ENCODE measurements around the gene OR5J2.
"Not testable (repeated sequence)": the region's sequence is repeated elsewhere in the genome, so short reads cannot be mapped to it uniquely, and the experiment has no call there.

OR5J2 gene

GRCh38 chr11:56176318-56176717 lies at the start of gene OR5J2:
Gene OR5J2 (plus strand): TSS chr11:56176618. CDS start chr11:56176618, 0 bp downstream.
- DNase-seq (ENCODE audit: low read depth in 1 of 2, low spot score in 1 of 2) = no peak

- no peak for DNase-seq (ENCODE audit: low read depth in 1 of 2, low spot score in 1 of 2)
These were observed 36.2 kb upstream of the OR5J2 start, which contains the start of gene OR8J3 for GRCh38 chr11:56140151-56140661. Gene OR8J3 (minus strand): TSS chr11:56140201. CDS start chr11:56137718, 2,483 bp downstream.

- DNase-seq (ENCODE audit: low read depth in 1 of 2, low spot score in 1 of 2) = not testable (repeated sequence)
These were observed 32.7 kb upstream of the OR5J2 start for GRCh38 chr11:56143681-56144080.

GRCh38 chr11:56151376-56151775 lies 25.0 kb upstream of the OR5J2 start:
- DNase-seq (ENCODE audit: low read depth in 1 of 2, low spot score in 1 of 2) = no peak

- DNase-seq (ENCODE audit: low read depth in 1 of 2, low spot score in 1 of 2) = no peak
These were observed 24.1 kb upstream of the OR5J2 start for GRCh38 chr11:56152333-56152732.

- no peak for DNase-seq (ENCODE audit: low read depth in 1 of 2, low spot score in 1 of 2)
These were observed 16.2 kb upstream of the OR5J2 start, which contains the start of gene OR8K5 for GRCh38 chr11:56160217-56160616. Gene OR8K5 (minus strand): TSS chr11:56160317. CDS start chr11:56160317, 0 bp downstream.

- DNase-seq (ENCODE audit: low read depth in 1 of 2, low spot score in 1 of 2) = no peak
These were observed 12.6 kb upstream of the OR5J2 start for GRCh38 chr11:56163804-56164203.

- DNase-seq (ENCODE audit: low read depth in 1 of 2, low spot score in 1 of 2) = no peak
These were observed 4.1 kb upstream of the OR5J2 start for GRCh38 chr11:56172256-56172830.

GRCh38 chr11:56183459-56183858 lies 7.0 kb downstream of the OR5J2 start:
- DNase-seq (ENCODE audit: low read depth in 1 of 2, low spot score in 1 of 2) = no peak

- no peak for DNase-seq (ENCODE audit: low read depth in 1 of 2, low spot score in 1 of 2)
These were observed 12.2 kb downstream of the OR5J2 start for GRCh38 chr11:56188602-56189001.

- no peak for DNase-seq (ENCODE audit: low read depth in 1 of 2, low spot score in 1 of 2)
These were observed 20.3 kb downstream of the OR5J2 start for GRCh38 chr11:56196705-56197104.

GRCh38 chr11:56197367-56197766 lies 20.9 kb downstream of the OR5J2 start:
- DNase-seq (ENCODE audit: low read depth in 1 of 2, low spot score in 1 of 2) = no peak

GRCh38 chr11:56207790-56208189 lies 31.4 kb downstream of the OR5J2 start:
- no peak for DNase-seq (ENCODE audit: low read depth in 1 of 2, low spot score in 1 of 2)

- no peak for DNase-seq (ENCODE audit: low read depth in 1 of 2, low spot score in 1 of 2)
These were observed 38.1 kb downstream of the OR5J2 start for GRCh38 chr11:56214537-56214936.

GRCh38 chr11:56219735-56220134 lies 43.3 kb downstream of the OR5J2 start:
- DNase-seq (ENCODE audit: low read depth in 1 of 2, low spot score in 1 of 2) = not testable (repeated sequence)

Measured in activated T-helper 1 cell treated with anti-CD3 and anti-CD28 coated beads, Interleukin-2, amount 50 U/mL, for 16 hours (primary cell).